ENCODE measurements around the gene LBX1.

The LBX1 gene

GRCh38 chr10:101224910-101225823, 4.1 kb downstream of the LBX1 start:
- DNase-seq (ENCODE audit: low spot score) = no peak

GRCh38 chr10:101224060-101224909, 5.0 kb downstream of the LBX1 start:
- no peak for DNase-seq (ENCODE audit: low spot score)

- no peak for DNase-seq (ENCODE audit: low spot score)
Measured at GRCh38 chr10:101223274-101224059, 5.8 kb downstream of the LBX1 start.

DNA sequence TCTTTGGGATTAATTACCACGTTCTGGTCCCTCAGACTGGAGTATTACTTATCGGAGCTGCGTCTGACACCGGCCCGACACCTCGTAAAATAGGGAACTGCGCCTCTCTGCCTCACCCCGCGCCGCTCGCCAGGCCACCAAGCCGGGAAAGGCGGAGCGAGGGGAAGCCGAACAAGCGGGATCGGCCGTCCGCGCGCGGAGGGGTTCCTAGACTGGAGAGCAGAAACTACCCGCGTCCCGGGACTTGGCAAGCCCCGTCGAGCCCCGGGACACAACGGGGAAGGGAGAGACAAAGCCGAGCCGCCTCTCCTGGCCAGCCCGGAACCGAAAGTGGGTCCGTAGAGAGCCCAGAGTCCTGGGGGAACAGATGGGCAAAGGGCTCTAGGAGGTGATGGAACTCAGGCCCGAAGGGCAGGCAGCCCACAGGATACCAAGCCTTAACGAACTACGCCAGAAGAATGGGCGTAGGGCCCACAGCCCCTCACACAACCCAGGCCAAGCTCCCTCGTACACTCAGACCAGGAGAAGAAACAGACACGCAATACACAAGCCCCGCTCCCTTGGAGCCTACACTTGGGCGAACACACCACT, 6.5 kb downstream of the LBX1 start:
- DNase-seq (ENCODE audit: low spot score) = no peak

DNA sequence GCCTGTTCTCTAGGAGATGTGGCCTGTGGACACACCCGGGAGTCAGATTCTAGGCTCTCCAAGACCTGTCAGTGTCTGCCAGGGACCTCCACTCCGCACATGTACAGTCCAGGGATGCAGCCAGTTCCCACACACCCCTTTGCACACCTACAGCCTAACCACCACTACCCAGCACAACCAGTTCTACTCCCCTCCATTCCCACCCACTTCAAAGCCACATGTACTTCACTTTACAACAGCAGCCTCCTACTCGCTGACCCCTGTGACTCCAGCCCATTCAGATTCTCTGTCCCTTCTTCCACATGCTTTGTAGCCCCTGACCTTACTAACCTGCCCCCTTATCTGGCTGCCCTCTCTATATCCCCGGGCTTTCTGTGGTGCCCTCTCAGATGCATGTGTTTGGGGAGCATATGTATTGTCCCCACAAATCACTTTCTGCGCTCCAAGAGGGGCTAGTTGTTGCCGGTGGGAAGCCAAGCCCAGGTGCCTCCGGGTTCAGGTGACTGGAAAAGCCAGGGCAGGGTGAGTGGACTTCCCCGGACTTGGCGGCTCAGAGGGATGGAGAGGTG, 7.2 kb downstream of the LBX1 start:
- DNase-seq (ENCODE audit: low spot score) = no peak

DNA sequence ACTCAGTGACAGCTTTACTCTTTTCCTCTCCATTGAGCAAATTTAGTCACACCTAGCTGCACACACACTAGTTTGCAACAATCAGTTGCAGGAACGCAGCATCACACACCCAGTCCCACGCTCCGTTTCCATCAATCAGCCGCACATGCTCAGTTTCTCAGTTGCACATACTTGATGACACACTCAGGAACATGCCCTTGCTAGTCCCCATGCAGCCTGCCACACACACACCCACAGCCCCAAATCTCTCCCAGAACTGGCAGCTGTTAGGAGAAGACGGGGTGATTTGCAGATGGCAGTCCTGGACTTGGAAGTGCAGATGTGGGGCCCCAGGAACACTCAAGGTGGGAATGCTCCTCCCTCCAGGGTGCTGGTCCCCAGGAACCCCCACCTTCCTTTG, 7.7 kb downstream of the LBX1 start:
- DNase-seq (ENCODE audit: low spot score) = no peak

- no peak for DNase-seq (ENCODE audit: low spot score)
Measured at GRCh38 chr10:101219946-101220451, 9.3 kb downstream of the LBX1 start.

DNA sequence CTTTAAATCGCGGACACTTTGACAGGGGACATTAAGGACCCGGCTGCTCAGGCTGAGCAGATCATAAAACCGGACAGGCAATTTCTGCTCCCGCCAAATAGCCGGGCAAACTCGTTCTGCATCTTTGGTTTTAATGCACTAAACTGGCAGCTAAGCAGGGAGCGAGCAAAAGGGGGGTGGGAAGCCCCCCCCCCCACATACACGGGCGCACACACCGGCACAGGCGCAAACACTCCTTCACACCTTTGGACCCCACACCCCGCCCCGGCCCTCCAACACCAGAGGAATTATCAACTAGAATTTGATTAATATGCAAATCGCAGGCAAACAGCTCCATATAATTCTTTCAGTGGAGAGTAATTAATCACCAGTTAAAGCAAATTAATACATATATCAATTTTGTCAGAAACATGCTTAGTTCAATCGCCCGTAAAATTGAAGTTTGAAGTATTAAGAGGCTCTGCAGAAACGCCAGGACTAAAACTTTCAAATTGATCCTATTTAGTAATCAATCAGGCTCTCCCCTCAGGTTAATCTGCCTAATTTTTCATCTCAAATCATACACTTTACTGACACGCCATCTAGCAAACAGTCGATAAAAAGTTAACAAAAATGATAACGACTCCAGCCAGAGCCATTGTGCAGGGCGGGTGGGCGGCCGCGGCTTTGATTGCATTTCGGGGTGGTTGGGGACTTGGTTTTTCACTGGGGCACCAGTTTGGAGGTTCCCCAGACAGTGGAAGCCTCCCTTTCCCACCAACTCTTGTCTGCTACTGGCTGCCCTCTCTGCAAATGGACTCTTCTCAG, 9.9 kb downstream of the LBX1 start:
- DNase-seq (ENCODE audit: low spot score) = no peak

DNA sequence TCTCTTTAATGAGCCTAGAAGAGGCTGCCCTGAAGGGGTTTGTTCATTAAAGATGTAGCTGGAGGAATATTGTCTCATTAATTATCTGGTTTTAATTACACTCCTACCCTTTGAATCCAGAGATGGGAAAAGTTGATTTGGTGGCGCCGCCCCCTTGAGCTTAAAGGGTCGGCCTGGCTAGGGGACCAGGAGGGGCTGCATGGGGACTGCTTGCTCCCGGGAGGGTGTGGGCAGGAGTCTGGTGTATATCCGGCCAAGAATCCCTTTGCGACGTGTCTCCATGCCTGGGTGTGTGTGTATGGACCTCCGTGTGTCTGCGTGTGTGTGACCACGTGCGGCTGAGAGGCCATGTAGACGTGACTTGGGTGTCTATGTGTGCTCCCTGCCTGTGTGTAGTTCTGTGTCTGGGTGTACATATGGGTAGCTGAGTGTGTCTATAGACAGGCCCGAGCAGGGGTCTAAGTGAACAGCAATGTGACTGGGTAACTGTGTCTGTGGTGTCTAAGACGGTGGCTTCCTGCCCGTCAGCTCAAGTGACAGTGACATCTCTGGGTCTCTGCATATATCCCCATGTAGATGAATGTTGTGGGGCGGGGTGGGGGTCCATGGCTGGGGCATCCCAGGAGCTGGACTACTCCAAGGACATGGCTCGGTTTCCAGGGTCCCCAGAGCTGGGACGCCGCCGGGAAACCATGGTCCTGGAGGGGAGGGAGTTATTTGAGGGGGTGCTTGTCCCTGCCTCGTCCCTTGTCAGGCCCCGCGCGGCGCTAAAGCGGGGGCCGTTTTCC, 10.7 kb downstream of the LBX1 start:
- DNase-seq (ENCODE audit: low spot score) = no peak

DNA sequence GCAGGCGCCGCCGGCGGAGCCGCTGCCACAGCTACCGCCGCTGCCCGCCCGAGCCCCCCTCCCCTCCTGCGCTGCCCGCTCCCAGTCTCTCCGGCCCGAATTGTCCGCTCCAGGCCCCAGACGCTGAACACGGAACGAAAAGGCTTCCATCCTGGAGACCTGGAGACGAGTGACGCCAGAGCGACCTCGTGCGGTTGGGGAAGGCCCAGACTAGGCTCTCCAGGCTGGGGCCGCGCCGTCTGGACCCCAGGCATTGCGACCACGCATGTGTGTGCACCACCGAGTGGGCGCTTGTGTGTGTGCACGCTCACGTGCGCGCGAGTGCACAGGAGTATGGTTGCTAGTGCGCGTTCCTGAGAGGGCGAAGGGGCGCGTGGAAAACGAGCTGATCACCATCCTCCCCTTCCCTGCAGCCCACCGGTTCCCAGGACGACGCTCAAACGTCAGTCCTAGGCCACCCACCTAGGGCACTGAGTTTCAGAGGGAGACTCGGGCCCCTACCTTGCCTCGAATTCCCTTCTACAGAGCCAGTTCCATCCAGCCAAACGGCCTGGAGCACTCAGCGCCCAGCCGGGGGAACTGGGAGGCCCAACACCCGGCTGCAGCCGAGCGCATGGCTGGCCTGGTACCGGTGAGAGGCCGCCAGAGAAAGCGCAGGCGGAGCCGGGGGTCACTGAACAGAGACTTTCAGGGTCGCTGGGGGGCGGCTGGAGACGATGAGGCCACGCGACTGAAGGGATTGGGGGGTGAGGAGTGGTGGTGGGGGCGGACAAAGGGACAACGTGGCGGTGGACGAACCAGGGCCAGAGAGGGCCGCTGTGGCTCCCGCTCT, 11.6 kb downstream of the LBX1 start:
- DNase-seq (ENCODE audit: low spot score) = no peak

DNA sequence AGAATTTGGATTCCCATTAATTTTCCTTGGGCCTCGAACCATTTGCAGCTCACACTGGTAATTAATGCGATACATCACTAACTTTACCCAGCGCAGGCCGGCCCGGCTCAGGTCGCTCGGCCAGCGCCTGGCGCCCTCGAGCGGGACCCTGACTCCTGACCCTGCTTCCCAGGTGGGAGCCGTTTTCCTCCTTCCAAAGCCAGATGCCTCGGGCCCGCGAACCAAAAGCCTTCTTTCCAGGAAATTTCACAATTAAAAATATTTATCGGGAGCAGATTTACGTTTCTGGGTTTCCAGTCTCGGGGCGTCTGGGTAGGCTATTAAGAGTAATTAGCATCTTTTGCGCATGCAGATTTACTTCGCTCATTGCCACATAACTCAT, 12.2 kb downstream of the LBX1 start:
- DNase-seq (ENCODE audit: low spot score) = no peak

DNA sequence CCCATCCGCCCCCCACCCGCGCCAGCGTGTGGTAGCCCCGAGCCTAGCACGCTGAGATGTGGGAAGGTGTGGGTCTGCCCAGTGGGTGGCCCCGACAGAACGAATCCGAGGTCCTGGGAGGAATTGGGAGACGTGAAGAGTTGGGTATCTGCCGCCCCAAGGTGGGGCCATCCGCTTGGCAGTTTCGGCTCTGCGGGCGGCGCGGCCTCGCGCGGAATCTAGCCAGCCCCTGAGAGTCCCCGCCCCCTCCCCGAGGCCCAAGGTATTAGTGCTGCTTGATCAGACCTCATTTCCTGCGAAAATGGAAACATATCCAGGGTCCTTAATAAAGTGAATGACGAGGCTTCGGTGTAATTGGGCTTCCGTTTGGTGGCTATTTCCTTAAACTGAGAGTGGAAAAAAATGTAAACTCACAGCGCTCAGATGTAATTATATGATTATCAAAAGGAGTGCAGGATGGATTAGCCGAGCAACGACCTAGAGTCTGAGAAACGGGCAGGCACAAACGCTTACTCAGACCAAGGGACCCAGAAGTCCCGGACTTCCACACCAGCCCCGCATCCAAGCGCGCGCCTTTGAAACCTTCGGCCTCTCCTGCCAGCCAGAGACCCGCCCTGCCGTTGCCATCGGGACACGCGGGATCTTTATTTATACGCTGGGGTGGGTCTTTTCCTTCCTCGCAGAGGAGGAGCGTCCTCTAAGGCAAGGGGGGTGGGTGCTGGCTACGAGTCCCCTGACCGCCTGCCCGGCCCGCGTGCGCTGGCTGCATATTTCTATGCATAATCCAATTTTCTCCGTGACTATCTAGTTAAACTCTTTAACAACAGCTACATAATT, 12.8 kb downstream of the LBX1 start:
- DNase-seq (ENCODE audit: low spot score) = no peak

- DNase-seq (ENCODE audit: low spot score) = no peak
Measured at GRCh38 chr10:101215397-101216206, 13.7 kb downstream of the LBX1 start.

DNA sequence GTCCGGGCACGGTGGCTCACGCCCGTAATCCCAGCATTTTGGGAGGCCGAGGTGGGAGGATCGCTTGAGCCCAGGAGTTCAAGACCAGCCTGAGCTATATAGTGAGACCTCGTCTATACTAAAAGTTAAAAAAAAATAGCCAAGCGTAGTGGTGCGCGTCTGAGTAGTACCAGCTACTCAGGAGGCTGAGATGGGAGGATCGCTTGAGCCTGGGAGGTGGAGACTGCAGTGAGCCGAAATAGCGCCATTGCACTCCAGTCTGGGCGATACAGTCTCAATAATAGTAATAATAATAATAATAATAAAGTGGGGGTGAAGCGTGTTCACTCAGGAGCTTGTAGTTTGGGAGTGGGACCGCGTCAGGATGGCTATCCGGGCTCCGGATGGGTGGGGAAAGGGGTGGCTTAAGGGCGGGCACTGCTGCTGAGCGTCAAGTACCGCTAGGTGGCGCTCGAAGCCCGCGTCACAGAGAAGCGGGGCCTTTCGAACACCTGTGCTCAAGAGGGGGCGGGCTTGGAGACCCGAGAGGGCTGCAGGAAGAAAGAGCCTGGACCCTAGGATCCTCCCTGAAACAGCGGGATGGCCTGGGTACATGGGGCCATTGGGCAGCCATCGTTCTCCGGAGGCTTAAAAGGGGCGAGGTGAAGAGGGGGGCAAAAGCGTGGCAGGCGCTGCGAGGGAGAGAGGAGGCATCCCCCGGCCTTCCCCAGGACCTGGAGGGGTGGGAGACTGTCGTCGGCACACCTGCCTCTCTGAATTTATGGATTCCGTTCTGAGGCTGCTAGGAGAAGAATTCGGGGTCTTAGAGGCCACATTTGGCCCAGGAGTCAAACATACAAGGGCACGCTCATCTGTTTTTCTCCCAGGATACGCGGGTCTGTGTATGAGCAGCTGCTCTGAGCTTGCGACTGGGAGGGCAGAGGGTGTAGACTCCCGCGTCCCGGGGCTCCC, 14.5 kb downstream of the LBX1 start:
- DNase-seq (ENCODE audit: low spot score) = peak; percentile 83

DNA sequence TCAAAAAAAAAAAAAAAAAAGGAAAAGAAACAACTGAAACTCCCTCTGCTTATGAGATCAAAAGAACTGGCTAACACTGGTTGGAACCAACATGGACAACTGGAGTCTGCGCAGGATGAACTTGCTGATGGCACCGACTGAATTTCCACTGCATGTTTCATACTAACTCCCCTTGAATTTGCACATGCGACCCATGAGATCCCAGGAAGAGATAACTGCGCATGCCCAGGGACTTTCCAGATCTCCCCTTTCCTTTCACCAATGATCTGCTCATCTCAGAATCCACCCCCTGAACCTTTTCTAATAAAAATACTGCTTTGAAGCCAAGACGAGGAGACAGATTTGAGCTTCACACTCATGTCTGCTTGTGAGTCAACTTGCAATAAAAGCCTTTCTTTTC, 20.7 kb downstream of the LBX1 start:
- no peak for DNase-seq (ENCODE audit: low spot score)

DNA sequence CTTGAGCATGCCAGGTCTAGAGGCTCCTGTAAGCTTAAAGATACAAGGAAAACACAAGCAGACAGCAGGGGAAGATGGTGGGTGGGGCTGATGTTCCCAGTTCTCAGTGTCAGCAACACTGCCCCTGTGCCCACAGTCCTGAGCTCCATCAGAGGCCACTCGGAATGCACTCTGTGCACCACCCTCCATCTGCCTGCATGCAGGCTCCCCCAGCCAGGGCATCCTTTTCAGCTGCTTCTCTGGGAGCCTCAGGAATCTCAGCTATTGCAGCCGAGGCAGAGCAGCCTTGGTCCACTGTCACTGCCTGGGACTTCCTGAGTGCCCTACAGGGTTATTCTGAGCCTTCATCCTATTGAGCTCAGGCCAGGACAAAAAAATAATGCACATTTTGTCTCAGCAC, 22.2 kb downstream of the LBX1 start:
- DNase-seq (ENCODE audit: low spot score) = no peak
